Esophagus mucosa (tissue), 1 donor: ENCODE measurements around the gene SEZ6. TPM values are rescaled to one million over a fixed set of nuclear protein-coding genes. Genes with fewer than 3 reads are reported as not detected.

Experiments
- ATAC-seq: fragments of 200-7000 bp; cut with Tn5 transposase; one replicate; pipeline ENCODE4 v1.9.1; 2020
- total RNA-seq: library from RNA; stranded (reverse); gene quantifications from one replicate; pipeline ENCODE4 v1.2.4, GENCODE V29; 2023
- donor health status: DM: yes; HTN: yes; CAD: no.

Gene SEZ6
- total RNA-seq, 1 donor from 2014 or later, result not detected

DNA sequence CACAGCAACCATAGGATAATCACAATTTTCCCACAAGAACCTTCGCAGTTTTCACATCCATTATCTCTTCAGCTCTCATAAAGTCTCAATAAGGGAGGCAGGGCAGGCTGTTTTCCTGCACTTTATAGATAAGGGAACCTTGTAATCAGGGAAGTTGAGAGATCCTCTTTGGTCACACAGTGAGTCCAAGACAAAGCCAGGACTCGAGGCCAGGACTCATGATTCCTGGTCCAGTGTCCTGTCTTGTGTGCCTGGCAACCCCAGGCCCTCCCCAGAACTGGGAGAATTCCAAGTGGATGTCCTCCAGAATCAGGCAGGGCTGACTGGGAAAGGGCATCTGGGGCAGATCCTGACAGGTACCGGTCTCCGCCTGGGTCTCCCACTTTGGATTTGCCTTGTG, 31.4 kb downstream of the SEZ6 start:
- ATAC-seq, result no peak

DNA sequence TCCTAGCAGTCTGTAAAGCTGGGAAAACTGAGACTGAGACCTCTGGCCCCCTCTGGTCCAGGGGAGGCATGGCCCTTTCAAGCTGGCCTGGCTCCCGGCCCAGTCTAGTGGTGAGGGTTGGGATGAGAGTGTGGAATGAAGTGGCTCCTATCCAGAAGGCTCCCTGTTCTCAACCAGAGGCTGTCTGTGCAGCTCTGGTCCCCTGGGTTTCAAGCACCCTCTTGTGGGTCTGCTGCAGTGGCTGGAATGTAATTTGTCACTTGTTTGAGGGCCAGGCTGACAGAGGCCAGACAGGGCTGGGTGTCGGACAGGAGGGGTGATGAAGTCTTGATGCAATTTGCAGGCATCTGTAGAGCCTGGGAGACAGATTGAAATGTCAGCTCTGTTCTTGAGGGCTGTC, 32.4 kb downstream of the SEZ6 start:
- ATAC-seq, result no peak

DNA sequence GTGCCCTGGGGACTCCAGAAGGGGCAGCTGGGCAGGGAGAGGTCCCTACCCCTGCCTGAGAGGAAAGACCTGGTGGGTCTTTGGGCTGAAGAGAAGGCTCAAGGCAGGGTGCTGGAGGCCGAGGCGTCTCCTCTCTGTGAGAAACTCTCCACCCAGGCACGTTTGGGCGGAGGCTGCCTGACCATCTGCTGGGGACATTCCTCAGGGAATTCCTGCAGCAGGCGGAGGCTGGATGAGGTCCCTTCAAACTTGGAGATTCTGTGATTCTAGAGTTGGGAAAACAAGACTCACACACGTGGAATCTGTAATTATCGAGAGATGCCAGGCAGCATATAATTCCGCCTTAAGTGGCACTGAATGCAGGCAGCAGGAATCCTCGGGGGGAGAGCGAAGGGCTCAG, 33.4 kb downstream of the SEZ6 start:
- ATAC-seq, result no peak

DNA sequence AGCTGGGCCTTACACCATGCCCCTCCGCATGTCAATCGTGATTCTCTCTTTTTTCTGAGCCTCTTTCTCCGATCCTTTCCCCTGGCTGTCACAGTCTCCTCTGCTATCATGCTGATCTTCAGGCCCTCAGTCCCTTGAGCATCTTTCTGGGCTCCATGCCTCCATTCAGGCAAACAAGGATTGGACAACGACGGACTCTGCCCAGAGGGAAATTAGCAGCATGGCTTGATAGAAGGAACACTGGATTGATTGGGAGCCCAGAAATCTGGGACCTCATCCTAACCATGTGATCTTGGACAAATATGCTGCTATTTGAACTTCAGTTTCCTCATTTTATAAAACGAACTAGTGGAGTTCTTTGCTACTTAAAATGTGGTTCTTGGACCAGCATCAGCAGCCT, 35.0 kb downstream of the SEZ6 start:
- no peak for ATAC-seq

DNA sequence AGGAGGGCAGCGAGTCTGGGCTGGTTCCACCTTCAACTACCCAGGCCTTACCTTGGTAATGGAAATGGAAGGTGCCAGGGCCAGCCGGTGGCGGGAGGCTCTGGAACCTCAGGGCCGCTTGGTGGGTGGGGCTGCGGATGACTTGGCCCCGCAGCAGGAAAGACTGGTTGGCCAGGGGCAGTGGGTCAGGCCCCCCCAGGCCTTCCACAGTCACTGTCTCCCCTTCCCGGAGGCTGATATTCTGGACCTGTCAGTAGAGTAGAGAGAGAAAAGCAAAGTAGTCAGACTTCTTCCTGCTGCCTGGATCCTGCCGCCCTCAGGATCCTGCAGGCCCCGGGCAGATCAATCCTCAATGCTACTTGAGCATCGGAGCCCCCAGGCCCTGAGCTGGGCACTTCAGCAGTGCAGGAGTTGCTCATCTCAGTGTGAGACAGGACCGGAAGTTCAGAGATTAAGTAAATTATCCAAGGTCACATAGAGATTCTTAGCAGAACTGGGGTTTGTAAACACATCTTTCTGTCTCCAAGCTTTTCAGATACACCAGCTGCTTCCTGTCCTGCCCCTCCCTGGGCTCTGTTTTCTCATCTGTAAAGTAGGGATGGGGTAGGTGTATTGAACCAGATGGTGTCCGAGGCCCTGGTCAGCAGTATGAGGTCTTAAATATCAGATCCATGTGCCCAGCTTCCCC, 36.0 kb downstream of the SEZ6 start:
- ATAC-seq, result no peak

DNA sequence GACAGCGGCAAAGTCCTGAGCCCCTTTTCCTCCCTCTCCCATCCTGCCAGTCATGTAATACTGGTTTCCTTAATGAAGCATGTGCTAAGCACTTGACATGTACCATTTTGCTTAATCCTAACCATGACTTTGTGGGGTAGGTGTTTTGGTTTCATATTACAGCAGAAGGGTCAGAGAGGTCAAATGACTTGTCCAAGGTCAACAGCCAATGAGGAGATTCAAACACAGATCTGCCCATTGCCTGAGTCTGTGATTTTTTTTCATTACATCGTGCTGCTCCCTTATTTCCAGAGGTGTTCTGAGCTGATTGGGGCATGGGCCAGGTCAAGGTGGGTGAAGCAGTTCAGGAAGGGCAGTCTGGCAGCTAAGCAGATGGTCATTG, 36.9 kb downstream of the SEZ6 start:
- ATAC-seq, result no peak

DNA sequence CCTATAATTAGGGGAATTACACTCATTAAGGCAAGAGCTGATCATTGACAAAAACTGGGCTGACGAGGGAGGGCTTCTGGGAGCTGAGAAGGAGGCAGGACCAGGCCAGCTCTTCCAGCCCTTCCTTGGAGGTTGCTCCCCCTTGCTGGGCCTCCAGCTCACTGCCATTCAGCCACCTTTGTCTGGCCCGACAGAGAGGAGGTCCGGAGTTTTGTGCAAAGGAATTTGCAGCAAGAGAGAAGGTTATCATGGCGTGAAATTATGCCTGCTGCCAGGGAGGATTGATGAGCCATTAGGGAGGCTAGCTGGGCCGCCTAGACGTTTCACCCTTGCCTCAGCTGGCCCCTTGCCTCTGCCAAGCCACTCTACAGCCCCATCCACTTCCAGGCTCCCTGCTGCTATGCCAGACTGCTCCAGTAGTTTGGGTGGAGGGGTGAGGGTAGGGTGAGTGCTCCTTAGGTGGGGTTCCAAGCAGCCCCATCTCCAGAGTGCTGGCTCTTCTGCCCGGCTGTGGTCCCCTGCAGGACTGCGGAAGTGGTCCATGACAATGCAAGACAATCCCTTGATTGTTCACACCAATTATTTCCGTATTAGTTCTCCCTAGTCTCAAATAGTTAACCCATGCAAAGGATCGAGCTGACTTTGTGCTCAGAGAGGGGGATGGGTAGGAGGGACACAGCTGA, 37.5 kb downstream of the SEZ6 start:
- ATAC-seq, result no peak

DNA sequence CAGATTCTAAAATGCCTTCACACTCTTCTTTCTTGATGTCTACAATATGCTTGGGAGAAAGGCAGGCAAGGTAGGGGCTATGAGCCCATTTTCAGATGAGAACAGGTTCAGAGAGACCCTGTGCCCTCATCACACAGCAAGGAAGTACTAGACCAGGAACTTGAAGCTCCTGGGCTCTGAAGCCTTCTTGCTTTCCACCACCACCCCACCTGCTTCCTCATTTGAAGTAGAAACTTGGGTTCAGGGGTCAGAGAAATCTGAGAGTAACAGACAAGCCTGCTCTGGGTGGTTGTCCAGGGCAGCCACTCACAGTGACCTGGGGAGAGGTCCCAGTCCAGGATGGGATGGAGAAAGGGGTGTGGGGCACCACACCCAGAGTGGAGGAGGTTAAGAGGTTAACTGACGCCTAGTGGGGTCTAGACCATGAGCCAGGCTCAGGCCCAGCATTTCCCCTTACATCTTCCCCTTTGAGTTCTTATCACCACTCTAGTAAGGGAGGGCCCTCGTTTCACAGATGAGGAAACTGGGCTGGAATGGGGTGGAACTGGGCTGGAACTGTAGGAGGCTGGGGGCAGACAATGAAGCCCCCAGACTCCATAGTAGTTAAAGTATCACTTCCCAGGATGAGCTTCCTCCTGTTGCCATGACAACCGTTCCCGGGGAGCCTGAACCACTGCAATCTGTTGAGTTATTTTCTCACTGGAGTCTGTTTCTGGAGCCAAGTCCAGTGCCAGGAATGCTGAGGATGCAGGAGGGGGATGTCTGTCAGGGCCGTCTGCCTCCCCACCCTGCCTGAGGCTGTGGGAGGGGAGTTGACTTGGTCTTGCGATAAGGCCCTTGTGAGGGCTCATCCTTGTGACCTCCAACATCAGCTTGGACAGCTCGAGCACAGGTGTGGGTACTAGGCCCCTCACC, 38.4 kb downstream of the SEZ6 start:
- no peak for ATAC-seq

DNA sequence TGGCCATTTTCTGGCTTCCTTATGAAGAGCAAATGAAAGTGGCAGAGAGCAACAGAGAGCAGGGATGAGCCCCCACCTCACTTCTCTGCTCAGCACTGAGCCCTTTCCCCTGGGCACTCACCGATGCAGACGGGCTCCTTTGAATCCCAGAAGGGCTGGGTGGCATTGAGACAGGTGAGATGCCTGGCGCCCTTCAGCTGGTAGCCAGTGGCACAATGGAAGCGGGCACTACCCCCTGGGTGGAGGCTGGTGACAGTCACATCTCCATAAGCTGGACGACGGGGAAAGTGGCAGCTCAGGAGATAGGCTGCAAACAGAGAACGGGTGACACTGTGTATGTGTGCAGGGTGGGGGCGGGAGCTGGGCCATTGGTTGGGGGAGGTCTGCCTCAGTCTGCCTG, 42.0 kb downstream of the SEZ6 start:
- no peak for ATAC-seq

DNA sequence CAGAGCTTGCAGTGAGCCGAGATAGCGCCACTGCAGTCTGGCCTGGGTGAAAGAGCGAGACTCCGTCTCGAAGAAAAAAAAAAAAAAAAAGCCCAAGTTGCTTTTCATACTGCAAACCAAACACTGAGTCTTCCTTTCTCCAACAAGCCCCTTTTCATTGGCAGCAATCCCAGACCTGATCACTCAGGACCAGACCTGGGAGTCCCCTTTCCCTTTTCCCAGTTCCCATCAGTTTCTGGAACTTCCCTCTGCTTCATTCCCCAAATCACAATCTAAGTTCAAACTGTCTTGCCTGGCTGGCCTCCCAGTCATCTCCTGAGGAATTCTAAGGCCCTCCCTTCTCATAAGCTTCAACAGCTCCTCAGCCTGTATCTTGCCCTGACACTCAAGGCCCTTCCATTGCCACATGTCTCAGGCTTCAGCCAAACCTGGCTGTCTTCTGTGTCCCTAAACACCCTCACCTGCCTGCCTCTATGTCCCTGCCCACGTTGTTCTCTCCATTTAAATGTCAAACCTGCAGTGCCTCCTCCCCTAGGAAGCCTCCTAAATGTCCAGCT, 42.7 kb downstream of the SEZ6 start:
- ATAC-seq, result no peak

DNA sequence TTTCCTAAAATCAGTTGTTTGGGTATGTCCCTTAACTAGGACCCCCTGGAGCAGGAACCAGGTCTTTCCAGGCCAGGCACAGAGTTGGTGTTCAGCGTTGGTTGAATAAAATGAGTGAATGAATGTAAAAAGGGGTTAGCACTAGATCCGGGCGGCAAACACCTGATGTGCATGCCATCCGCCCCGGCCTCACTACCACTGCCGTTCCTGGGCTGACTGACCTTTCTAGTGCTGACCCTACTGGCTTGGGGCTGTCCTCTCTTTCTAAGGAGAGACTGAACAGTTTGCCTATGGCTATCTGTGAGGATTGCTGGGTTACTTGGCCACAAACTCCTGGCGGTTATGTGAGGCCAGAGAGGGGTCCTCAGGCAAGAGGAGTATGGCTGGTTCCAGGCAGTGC, 44.4 kb downstream of the SEZ6 start:
- ATAC-seq, result no peak

DNA sequence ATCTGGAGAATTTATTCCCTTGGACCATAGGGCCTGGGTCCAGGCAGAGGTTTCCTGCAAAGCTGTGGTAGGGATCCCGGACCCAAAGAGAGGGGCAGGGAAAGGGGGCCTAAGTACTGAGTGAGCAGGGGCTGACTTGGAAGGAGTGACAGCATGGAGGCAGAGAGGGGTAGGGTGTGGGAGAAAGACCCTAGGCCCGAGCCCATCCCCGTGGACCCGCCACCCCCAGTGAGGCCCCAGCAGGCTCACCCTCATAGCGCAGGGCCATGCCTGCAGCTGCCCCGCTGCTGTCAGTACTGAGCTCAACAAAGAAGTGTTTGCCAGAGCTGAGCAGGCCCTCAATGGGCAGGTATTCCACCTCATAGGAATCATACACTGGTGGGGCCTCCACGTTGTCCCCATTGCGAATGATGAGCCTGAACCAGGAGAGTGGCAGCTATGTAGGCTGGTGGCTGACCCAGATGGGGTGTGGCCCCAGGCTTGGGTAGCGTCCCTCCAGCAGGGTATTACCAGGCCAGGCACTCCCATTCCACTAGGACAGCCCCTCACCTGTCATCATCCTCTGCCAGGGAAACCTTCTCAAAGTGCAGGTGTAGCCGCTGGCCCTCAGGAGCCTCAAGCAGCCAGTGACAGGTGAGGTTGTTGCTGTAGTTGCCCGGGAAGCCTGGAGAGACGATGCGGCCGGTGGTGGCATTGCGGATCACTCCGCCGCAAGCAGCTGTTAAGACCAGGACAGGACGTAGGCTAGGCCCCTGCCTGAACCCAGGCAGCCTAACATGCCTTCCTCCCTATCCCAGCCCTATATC, 45.4 kb downstream of the SEZ6 start:
- no peak for ATAC-seq

DNA sequence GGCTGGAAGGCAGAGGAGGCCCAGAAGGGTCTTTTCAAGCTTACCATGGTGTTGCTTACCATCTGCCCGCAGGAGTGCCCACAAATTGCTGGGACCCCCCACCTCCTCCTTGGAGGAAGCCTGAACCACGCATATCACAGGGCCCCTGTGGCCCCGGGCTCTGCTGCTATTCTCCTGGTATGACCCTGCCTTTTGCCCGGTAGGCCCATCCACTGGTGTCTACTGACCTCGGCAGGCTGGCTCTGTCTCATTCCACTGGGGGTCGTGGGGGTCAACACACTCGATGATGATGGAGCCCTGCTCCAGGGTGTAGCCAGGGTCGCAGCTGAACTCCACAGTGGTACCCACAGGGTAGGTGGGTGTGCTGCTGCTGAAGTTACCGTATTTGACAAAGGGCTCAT, 46.4 kb downstream of the SEZ6 start:
- no peak for ATAC-seq

DNA sequence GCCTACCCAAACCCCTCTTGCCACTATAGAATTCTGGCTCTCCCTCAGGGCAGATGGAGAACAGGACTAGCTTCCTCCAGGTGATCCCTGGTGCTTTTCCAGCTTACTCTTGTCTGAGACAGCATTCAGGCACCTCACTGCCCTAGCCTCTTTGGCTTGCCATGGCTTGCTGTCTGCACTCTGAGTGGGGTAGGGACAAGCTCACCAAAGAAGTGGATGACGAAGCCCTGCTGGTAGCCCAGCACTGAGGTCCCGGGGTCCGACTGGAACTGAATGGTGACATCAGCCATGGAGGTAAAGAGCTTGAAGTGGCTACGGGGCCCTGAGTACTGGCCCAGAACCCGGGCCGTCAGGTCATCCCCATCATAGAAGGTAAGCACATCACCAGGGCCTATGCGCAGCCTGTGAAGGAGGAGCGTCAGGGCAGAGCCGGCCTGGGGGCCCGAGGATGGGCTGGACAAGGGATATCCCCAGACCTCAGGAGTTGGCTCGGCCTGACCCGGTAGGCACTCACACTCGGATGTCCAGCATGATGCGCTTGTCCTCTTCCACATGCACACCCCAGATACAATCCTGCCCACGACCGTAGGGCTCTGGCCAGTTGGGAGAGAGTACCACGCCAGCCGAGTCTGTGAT, 46.9 kb downstream of the SEZ6 start:
- ATAC-seq, result no peak

DNA sequence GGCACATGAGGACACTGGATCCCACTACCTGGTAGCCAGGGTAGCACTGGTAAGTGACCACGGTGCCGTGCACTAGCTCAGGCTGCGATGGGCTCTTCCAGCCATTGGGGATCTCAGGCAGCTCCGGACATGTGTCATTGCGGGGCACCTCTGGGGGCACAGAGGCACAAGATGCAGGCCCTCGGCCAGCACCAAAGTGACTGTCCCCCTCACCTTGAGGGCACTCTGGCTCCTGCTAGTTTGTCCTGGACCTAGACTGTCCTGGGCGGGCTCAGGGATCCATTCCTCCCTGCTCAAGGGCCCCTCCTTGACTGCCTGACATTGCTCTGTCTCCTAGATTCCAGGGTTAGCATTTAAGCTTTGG, 47.9 kb downstream of the SEZ6 start:
- no peak for ATAC-seq

DNA sequence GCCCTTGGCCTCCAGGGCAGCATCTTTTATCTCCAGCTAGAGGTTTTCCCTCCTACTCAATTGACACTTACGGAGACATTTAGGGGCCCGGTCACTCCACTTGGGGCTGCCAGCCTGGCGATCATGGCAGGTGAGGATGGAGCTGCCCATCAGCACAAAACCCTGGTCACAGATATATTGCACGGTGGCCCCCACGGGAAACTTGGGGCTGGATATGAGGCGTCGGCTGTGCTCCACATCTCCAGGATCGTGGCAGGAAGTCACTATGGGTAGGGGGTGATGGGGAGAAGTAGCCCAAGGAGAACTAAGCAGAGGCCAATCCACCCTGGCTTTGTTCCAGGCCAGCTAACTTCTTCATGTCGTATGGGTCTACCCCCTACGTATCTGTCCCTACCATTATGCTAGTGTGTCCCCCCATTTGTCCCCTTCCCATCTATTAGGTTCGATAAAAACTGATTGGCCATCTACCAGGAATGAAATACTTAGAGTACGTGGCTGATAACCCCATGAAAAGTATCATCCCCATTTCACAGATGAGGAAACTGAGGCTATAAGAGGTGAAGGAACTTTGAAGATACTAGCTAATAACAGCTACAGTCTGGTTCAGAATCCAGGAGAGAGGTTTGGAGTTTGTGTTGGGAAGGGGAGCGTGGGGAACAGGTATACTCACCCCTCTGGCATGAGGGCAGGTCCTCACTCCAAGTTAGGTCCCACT, 48.4 kb downstream of the SEZ6 start:
- no peak for ATAC-seq

DNA sequence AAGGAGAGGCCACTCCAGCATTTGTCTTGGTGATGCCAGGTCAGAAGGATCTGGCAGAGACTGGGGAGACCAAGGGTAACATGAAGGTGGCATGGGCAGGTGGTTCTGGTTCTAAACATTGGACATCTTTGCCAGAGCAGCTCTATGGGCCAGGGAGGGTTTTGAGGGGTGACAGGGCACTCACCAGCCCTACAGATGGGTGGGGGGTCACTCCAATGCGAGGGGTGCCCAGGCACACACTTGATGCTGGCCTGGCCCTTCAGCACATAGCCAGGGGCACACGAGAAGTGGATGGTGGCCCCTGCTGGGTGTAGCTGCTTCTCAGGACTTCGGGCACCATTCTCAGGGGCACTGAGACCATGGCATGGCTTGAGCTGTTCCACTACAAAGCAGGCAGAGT, 49.0 kb downstream of the SEZ6 start:
- ATAC-seq, result no peak

DNA sequence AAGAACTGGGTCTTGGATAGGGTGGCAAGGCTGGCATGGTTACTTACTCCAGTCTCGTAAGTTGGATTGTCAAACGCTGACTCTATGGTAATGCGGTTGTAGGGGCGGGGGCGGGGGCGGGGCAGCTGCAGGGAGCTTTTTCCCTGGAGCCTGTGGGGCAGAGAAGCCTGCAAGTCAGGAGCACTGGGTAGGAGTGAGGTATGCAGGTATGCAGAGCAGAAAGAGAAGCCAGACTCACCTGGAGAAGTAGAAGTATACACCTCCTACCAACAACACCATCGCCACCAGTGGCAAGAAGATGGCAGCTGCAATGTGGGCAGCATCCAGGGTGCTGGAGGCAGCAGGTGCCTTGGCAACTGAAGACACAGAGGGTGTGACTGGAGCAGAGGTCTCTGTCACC, 49.7 kb downstream of the SEZ6 start:
- ATAC-seq, result no peak

DNA sequence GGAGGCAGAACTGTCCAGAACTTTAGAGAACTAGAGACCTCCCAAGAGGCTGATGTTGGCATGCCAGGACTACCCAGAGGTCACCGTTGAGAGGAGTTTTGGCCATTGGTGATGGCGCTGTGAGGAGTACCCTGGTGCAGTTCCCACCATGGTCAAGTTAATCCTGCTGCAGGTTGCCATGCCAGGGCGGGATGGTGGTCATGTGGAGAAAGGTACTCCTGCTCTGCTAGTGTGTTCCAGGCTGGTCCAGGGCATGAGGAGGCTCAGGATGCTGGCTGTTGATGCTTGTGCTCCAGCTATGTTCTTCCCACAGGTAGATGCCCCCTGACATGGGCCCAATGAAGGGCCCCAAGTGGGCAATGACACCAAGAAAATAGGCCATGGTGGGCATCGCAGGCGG, 50.4 kb downstream of the SEZ6 start:
- ATAC-seq, result no peak

DNA sequence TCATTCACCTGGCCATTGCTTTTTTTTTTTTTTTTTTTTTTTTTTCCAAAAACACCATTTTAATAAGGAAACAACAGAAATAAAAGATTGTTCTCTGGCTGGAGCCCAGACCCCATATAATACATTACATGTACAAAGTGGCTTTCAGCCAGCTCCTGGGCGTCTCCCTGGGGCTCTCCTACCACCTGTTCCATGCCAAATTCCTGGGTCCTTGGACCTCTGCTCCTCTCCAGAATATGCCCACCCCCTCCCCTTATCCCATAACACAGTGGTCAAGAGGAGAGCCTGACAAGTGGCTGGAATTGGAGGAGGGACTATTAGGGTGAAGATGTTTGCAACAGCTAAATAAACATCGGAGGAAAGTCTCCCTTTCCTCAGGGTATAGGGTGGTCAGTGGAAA, 50.9 kb downstream of the SEZ6 start:
- ATAC-seq, result no peak

DNA sequence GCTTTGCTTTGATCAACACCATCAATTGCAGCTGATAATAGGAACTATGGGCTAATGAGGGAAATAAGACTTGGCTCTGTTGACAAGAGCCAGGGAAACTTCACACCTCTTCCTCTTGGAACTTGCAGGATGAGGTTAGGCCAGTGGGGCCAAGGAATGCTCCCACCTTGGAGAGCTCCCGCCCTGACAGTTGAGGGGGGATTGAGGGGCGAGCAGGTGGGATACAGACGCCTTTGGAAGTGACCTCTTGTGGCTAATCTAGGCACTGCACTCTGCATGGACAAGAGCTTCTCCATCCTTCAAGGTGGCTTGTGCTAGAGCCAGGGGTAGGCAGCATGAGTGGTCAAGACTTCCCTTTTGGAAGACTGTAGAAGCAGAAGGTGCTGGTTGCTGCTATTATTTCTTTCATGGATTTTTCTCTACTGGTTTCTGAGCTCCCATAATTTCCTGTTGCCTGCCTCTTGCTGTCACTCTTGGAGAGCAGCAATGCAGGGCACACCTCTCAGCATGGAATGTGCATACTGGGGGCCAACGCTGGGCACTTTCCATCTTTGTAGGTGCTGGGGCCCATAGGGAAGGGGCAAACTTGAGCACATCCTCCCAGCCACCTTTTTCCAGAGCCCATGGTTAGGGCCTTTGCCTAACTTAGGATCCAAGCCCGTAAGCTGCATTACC, 52.3 kb downstream of the SEZ6 start:
- ATAC-seq, result no peak
